Astrocyte (in vitro differentiated cells and primary cell): Measurements from ENCODE around the gene CSF1R.

ENCODE experiments used
- CTCF ChIP-seq: IDR thresholded peaks from 2 replicates; pipeline ENCODE4 v1.5.1; 2011; ENCODE audit warnings: low read depth, mild to moderate bottlenecking, inconsistent platforms, low read length, moderate library complexity; ENCODE audit not compliant: insufficient read depth
- EZH2 ChIP-seq: IDR thresholded peaks from 2 replicates; pipeline ENCODE4 v1.6.1; 2012; ENCODE audit warnings: mild to moderate bottlenecking, low read length, inconsistent platforms; ENCODE audit not compliant: insufficient read depth

GRCh38 chr5:150065346-150065745 is 21.0 kb downstream of the CSF1R start:
- TF ChIP-seq CTCF (no peak), EZH2 (no peak)
